Measurements from ENCODE around the gene CHD6.

DNA sequence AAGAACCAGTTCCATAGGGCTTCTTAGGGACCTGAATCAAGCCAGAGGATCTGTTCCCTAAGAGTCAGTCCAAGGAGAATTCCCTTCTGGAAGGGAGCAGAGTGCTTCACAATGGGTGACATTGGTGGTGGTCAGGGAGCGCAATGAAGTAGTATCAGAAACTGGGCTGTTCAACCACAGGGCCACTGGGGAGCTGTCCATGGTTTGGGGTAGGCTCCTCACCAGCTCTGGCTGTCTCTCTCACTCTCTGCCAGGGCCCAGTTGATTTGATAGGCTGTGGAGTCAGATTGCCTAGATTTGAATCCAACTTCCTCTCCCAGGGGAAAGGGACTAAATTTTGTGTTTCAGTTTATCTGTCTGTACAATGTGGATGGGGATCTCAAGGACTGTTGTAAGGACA is 36.7 kb upstream of the CHD6 start:
- TF ChIP-seq CTCF (IDR thresholded peaks at IDR 0.05): no peak
- no peak for TF ChIP-seq POLR2A (IDR thresholded peaks at IDR 0.05)

All from adrenal gland (tissue), 5 donors.